Measurements from ENCODE around the gene EPHA10.
"Not testable (repeated sequence)": the region's sequence is repeated elsewhere in the genome, so short reads cannot be mapped to it uniquely, and the experiment has no call there.

The EPHA10 gene

GRCh38 chr1:37697737-37698136, 67.2 kb downstream of the EPHA10 start:
- no peak for DNase-seq (ENCODE audit: low read depth)
- no peak for TF ChIP-seq CTCF (IDR thresholded peaks at IDR 0.05; ENCODE audit: control insufficient read depth, extremely low read depth, insufficient read depth)
- no peak overlapping the region for H3K4me3 ChIP-seq (ENCODE audit: low read depth, low read length)

GRCh38 chr1:37697090-37697489, 67.8 kb downstream of the EPHA10 start:
- no peak overlapping the region for H3K4me3 ChIP-seq (ENCODE audit: low read depth, low read length)
- TF ChIP-seq CTCF (IDR thresholded peaks at IDR 0.05; ENCODE audit: control insufficient read depth, extremely low read depth, insufficient read depth), result no peak
- no peak for DNase-seq (ENCODE audit: low read depth)

DNA sequence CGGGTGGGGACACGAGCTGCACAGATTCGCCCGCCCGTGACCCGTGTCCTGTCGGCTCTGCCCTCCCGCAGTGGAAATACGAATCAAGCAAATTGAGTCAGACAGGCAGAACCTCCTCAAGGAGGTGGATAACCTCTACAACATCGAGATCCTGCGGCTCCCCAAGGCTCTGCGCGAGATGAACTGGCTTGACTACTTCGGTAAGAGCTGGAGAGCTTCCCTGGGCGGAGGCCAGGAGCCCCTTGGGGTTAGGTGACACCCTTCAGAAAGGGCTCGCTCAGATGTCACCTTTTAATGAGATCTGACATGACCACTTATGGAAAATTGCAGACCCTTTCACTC, 72.1 kb downstream of the EPHA10 start:
- no peak for DNase-seq (ENCODE audit: low read depth)

DNA sequence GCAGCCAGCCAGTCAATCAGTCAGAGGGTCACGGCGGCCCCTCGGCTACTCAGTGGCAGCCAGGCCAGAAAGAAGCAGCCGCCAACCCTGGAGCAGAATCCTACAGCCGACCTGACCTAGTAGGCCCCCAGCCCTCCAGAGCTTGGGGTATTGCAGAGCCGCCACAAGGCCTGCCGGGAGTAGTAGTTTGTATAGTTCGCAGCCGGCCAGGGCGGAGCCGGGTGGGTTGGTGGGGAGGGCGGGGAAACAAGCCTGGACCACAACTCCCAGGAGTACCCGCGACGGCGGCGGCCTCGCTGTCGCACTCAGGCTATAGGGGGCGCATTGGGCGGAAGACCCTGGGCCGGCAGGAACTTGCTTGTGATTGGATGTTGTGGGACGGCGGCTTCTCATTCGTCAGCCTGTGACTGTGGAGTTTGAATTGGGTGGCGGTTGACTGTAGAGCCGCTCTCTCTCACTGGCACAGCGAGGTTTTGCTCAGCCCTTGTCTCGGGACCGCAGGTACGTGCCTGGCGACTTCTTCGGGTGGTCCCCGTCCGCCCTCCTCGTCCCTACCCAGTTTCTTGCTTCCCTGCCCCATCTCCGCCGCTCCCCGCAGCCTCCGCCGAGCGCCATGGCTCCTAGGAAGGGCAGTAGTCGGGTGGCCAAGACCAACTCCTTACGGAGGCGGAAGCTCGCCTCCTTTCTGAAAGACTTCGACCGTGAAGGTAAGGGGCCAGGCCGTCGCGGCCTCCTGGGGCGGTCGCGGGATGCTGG, 72.7 kb downstream of the EPHA10 start, which contains the start of gene CDCA8:
Gene CDCA8 (plus strand): TSS at position 439 of the 756 bp plus-strand sequence. CDS start 175 bp downstream, at position 614.
- peak; percentile 77 for TF ChIP-seq CTCF (IDR thresholded peaks at IDR 0.05; ENCODE audit: control insufficient read depth, extremely low read depth, insufficient read depth)
- DNase-seq (ENCODE audit: low read depth), result peak; percentile 93
- H3K4me3 ChIP-seq (ENCODE audit: low read depth, low read length), result peak within 1 kb of the TSS; percentile 98

More for the DNA sequence above, 72.1 kb downstream of the EPHA10 start:
- no peak for TF ChIP-seq CTCF (IDR thresholded peaks at IDR 0.05; ENCODE audit: control insufficient read depth, extremely low read depth, insufficient read depth)
- peak overlapping the region; percentile 98 for H3K4me3 ChIP-seq (ENCODE audit: low read depth, low read length)

GRCh38 chr1:37691497-37692077, 73.3 kb downstream of the EPHA10 start:
- DNase-seq (ENCODE audit: low read depth), result no peak
- TF ChIP-seq CTCF (IDR thresholded peaks at IDR 0.05; ENCODE audit: control insufficient read depth, extremely low read depth, insufficient read depth), result no peak
- peak overlapping the region; percentile 98 for H3K4me3 ChIP-seq (ENCODE audit: low read depth, low read length)

DNA sequence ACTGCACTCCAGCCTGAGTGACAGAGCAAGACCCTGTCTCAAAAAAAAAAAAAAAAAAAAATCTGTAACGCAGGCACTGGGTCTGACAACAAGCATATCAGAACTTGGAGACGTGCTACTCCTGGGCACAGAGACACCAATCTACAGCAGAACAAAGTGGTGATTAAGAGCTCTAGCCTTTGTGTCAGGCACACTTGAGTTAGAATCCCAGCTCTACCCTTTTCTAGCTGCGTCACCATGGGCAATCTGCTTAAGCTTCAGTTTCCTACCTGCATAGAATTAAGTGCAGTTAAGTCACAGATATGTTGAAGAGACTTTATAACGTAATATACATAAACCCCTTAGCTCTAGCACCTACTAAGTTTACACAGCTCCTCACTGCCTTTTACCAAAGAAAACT, 76.0 kb downstream of the EPHA10 start:
- TF ChIP-seq CTCF (IDR thresholded peaks at IDR 0.05; ENCODE audit: control insufficient read depth, extremely low read depth, insufficient read depth), result no peak

DNA sequence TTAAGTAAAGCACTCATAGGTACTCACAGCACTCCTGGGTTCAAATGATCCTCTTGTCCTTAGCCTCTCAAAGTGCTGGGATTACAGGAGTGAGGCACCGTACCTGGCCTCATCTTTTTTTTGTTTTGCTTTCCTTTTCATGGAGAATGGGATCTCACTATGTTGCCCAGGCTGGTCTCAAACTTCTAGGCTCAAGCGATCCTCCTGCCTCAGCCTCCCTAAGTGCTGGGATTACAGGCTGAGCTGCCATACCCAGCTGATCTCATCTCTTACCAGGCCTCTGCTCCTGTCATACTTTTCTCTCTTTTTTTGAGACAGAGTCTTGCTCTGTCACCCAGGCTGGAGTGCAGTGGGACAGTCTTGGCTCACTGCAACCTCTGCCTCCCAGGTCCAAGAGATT, 77.2 kb downstream of the EPHA10 start:
- DNase-seq (ENCODE audit: low read depth); H3K4me3 ChIP-seq (ENCODE audit: low read depth, low read length): not testable (repeated sequence)

More for the DNA sequence above, 76.0 kb downstream of the EPHA10 start:
- DNase-seq (ENCODE audit: low read depth), result no peak
- peak overlapping the region; percentile 98 for H3K4me3 ChIP-seq (ENCODE audit: low read depth, low read length)

Data from LNCaP clone FGC (cell line).